GM12878 (cell line): ENCODE measurements around the gene SSR2. TPM values are rescaled to one million over a fixed set of nuclear protein-coding genes. Genes with fewer than 3 reads are reported as not detected.
A peak's percentile ranks its signal among the peaks of the same experiment; 100 is the strongest.

Experiments used
- ATAC-seq: fragments of 200-7000 bp; cut with Tn5 transposase; 3 replicates; pipeline ENCODE4 v1.9.1; 2020; ENCODE audit warnings: mild to moderate bottlenecking, moderate library complexity
- BruUV-seq: library from RNA; stranded (reverse); fragments of 400-500 nt; replicated peaks from 2 replicates; lab custom pipeline; 2021; lab: Mats Ljungman, UMichigan
- CTCF ChIA-PET: fragments of 300-600 bp; sonication (Branson Sonifier 250); formaldehyde crosslinking; extraction: SDS; loops from one replicate; lab custom pipeline; 2021; ENCODE audit warnings: inconsistent platforms; lab: Yijun Ruan, JAX
- POLR2A ChIA-PET: fragments of 350-600 bp; formaldehyde crosslinking; extraction: SDS; loops from one replicate; lab custom pipeline; 2021; ENCODE audit warnings: inconsistent platforms; lab: Charles Lee
- RAD21 ChIA-PET: fragments of 300-600 bp; sonication (Branson Sonifier 250); formaldehyde crosslinking; loops from one replicate; lab custom pipeline; 2023; ENCODE audit warnings: antibody characterized with exemption; ENCODE audit not compliant: unreplicated experiment; lab: Charles Lee
- SMC1A ChIA-PET: fragments of 300-600 bp; sonication (Branson Sonifier 250); formaldehyde crosslinking; loops from one replicate; lab custom pipeline; 2023; ENCODE audit not compliant: unreplicated experiment, uncharacterized antibody; lab: Charles Lee
- DNase-seq: peaks from one replicate; pipeline ENCODE4 v3.0.0-alpha.2; 2011; ENCODE audit warnings: low read depth, low spot score
- FAIRE-seq: peaks from 3 replicates; lab custom pipeline; 2011; peaks lifted over from hg19 to GRCh38; lab: Jason Lieb, UNC
- H2AFZ ChIP-seq: 2 replicates; pipeline ENCODE4 v1.6.0; 2011; ENCODE audit warnings: low read depth, low read length, control low read depth; ENCODE audit not compliant: control insufficient read depth
- H3K27ac ChIP-seq: 2 replicates; pipeline ENCODE4 v1.5.1; 2011; ENCODE audit warnings: control low read depth; ENCODE audit not compliant: control insufficient read depth, insufficient read depth
- H3K27me3 ChIP-seq, 2 experiments: replicated peaks in 1 of 2; 2 replicates each; pipeline versions ENCODE4 v1.6.0 to v1.6.1; 2011; ENCODE audit warnings: low read length in 1 of 2; ENCODE audit not compliant: control insufficient read depth in 2 of 2, insufficient read depth in 2 of 2
- H3K36me3 ChIP-seq, 2 experiments: 2 replicates each; pipeline ENCODE4 v1.5.1; 2011; ENCODE audit warnings: low read length in 1 of 2; ENCODE audit not compliant: control insufficient read depth in 2 of 2, insufficient read depth in 2 of 2
- H3K4me1 ChIP-seq: 2 replicates; pipeline ENCODE4 v1.6.1; 2011; ENCODE audit warnings: mild to moderate bottlenecking, low read length, moderate library complexity, mixed read lengths; ENCODE audit not compliant: control insufficient read depth, insufficient read depth
- H3K4me2 ChIP-seq: 2 replicates; pipeline ENCODE4 v1.6.0; 2011; ENCODE audit warnings: control low read depth; ENCODE audit not compliant: control insufficient read depth, insufficient read depth
- H3K4me3 ChIP-seq: fragments of 200-600 bp; sonication (generic); 2 replicates; pipeline ENCODE4 v1.5.1; 2016
- H3K79me2 ChIP-seq: 2 replicates; pipeline ENCODE4 v1.6.0; 2011; ENCODE audit warnings: low read length; ENCODE audit not compliant: control insufficient read depth, insufficient read depth
- H3K9ac ChIP-seq: 2 replicates; pipeline ENCODE4 v1.8.0; 2011; ENCODE audit warnings: low read length, control low read depth, mixed read lengths; ENCODE audit not compliant: control insufficient read depth, insufficient read depth
- H3K9me3 ChIP-seq: replicated peaks from 3 replicates; pipeline ENCODE4 v1.5.1; 2011; ENCODE audit warnings: mild to moderate bottlenecking, low read length; ENCODE audit not compliant: control insufficient read depth, insufficient read depth
- H4K20me1 ChIP-seq: 2 replicates; pipeline ENCODE4 v1.6.0; 2011; ENCODE audit not compliant: control insufficient read depth, insufficient read depth
- EED ChIP-seq: sonication (generic); IDR thresholded peaks from 2 replicates; pipeline ENCODE4 v1.6.1; 2016; ENCODE audit warnings: antibody characterized with exemption, low read depth
- JUNB ChIP-seq: IDR thresholded peaks from 2 replicates; pipeline ENCODE4 v1.6.1; 2016; ENCODE audit warnings: antibody characterized with exemption, mild to moderate bottlenecking
- PML ChIP-seq: IDR thresholded peaks from 2 replicates; pipeline ENCODE4 v1.6.1; 2012; ENCODE audit warnings: low read length, inconsistent platforms
- POLR2A ChIP-seq: IDR thresholded peaks from 2 replicates; pipeline ENCODE4 v1.6.1; 2011; ENCODE audit warnings: low read depth, mild to moderate bottlenecking, low read length
- POU2F2 ChIP-seq: IDR thresholded peaks from 3 replicates; pipeline ENCODE4 v1.6.1; 2011; ENCODE audit warnings: low read depth, mild to moderate bottlenecking, low read length, borderline replicate concordance
- RAD21 ChIP-seq: IDR thresholded peaks from 2 replicates; pipeline ENCODE4 v1.6.1; 2011; ENCODE audit warnings: mild to moderate bottlenecking, low read depth, low read length, moderate library complexity; ENCODE audit not compliant: insufficient read depth
- RBBP5 ChIP-seq: fragments of 200-600 bp; sonication (generic); conservative IDR thresholded peaks from 2 replicates; pipeline ENCODE4 v1.6.1; 2016
- RFX5 ChIP-seq: IDR thresholded peaks from 2 replicates; pipeline ENCODE4 v1.6.1; 2011; ENCODE audit warnings: low read depth, low read length, improper control_type of control experiment
- SMC3 ChIP-seq: IDR thresholded peaks from 2 replicates; pipeline ENCODE4 v1.6.1; 2011; ENCODE audit warnings: low read length, improper control_type of control experiment, borderline replicate concordance
- TARDBP ChIP-seq: IDR thresholded peaks from 2 replicates; pipeline ENCODE4 v1.6.1; 2016; ENCODE audit warnings: borderline replicate concordance
- ZBTB11 ChIP-seq: fragments of 450-650 bp; formaldehyde crosslinking; IDR thresholded peaks from 2 replicates; pipeline ENCODE4 v1.5.0; 2022; ENCODE audit warnings: mild to moderate bottlenecking, missing genetic modification characterization
- WGBS: methylation state at CpG from one replicate; pipeline ENCODE4 v1.1.6; 2016; ENCODE audit warnings: low lambda C conversion rate; ENCODE audit not compliant: insufficient replicate concordance, insufficient coverage; ENCODE audit errors: missing lambda C conversion rate; 5-methylcytosine and 5-hydroxymethylcytosine counted together
- in situ Hi-C: fragments of 300-500 bp; cut with MboI; formaldehyde crosslinking; loops from 9 replicates; pipeline ENCODE4 v1.14.3; 2018; ENCODE audit warnings: mixed read lengths
- intact Hi-C: fragments of 100-400 bp; cut with micrococcal nuclease; formaldehyde crosslinking; loops from one replicate; pipeline ENCODE4 v1.14.2; 2022; ENCODE audit not compliant: unreplicated experiment
- polyA plus RNA-seq, 11 experiments: library from polyadenylated mRNA; depleted of rRNA in 4 of 11; unstranded in 6 of 11; stranded (reverse) in 5 of 11; fragments of >200 nt; fragmentation: Nextera tagmentation in 4 of 11; fragmentation: Illumina TruSeq in 1 of 11; extraction: Ambion mirVana in 4 of 11; extraction: Trizol in 1 of 11; gene quantifications; 1 replicate in 1 of 11; 2 replicates in 10 of 11; pipeline versions ENCODE4 v1.2.1 to v1.2.3, GENCODE V29; 2011 to 2016; ENCODE audit warnings: inconsistent platforms in 2 of 11, missing spikeins in 2 of 11, low read depth in 1 of 11
- total RNA-seq, 4 experiments: library from RNA; depleted of rRNA in 3 of 4; stranded (reverse); fragments of >200 nt in 3 of 4; fragmentation: Illumina TruSeq in 1 of 4; extraction: Trizol in 1 of 4; gene quantifications; 2 replicates each; pipeline versions ENCODE4 v1.2.1 to v1.2.3, GENCODE V29; 2013 to 2021
- TF ChIP-seq, protein P1 (sequence below), 3 experiments: IDR thresholded peaks in 2 of 3; conservative IDR thresholded peaks in 1 of 3; 2 replicates each; pipeline ENCODE4 v1.5.1; 2011; ENCODE audit warnings: low read depth in 3 of 3, low read length in 3 of 3, mild to moderate bottlenecking in 3 of 3, control low read depth in 2 of 3, moderate library complexity in 2 of 3, inconsistent platforms in 1 of 3, mixed read lengths in 1 of 3; ENCODE audit not compliant: control insufficient read depth in 2 of 3, insufficient read depth in 1 of 3; ENCODE audit errors: extremely low read depth in 1 of 3

The SSR2 gene
- total and polyA plus RNA-seq, 10 of the 15 experiments (the other 5 are each of a cell fraction or from before 2014, with no cell fraction given) = 207 to 553 (median 315) TPM

- no peak for TF ChIP-seq ZBTB11 (CRISPR knock-in tag)
- TF ChIP-seq RFX5 = no peak
- no peak for TF ChIP-seq RBBP5
- TF ChIP-seq POU2F2 = no peak
- TF ChIP-seq, all 136 proteins: peak for 0
These were observed 58.0 kb downstream of the SSR2 start (continued) for GRCh38 chr1:155962599-155963211.

GRCh38 chr1:155961937-155962336 lies 58.8 kb downstream of the SSR2 start:
- ChIA-PET SMC1A (interaction anchor here (1.2 to 9.7 kb wide), 4 partner anchors 13 to 24 kb away, joined by 3 to 152 read pairs (median 8); partner anchors contain the start of gene ARHGEF2), RAD21 (interaction anchor here (0.9 to 7.5 kb wide), 3 partner anchors 14 to 24 kb away, joined by 3 to 72 read pairs (median 3); partner anchors contain the start of gene ARHGEF2), POLR2A (interaction anchor here (0.5 to 8.4 kb wide), 4 partner anchors 14 to 43 kb away, joined by 3 to 180 read pairs (median 4); partner anchors contain the start of gene ARHGEF2), CTCF (interaction anchor here (1.4 to 2.8 kb wide), 4 partner anchors 15 to 28 kb away, joined by 4 to 13 read pairs (median 7); no protein-coding TSS in a partner anchor)
- H3K9ac ChIP-seq = no peak overlapping the region
- peaks cover 3% of the 10 kb centered on the region for H3K79me2 ChIP-seq
- H3K36me3 ChIP-seq = peaks cover 53 to 54% of the 10 kb centered on the region in 2 experiments
- no peaks in the 10 kb centered on the region for H3K9me3 ChIP-seq
- WGBS = 2% methylated on average over 14 of the region's 14 CpGs
- intact Hi-C loops (no loop called here), in situ Hi-C loops (no loop called here)
- no peak for FAIRE-seq
- peak; percentile 39 for TF ChIP-seq RAD21
- TF ChIP-seq TARDBP = no peak
- peak; percentile 24; the same call in 1 of the 2 replicates for TF ChIP-seq SMC3
- TF ChIP-seq, protein P1, sequence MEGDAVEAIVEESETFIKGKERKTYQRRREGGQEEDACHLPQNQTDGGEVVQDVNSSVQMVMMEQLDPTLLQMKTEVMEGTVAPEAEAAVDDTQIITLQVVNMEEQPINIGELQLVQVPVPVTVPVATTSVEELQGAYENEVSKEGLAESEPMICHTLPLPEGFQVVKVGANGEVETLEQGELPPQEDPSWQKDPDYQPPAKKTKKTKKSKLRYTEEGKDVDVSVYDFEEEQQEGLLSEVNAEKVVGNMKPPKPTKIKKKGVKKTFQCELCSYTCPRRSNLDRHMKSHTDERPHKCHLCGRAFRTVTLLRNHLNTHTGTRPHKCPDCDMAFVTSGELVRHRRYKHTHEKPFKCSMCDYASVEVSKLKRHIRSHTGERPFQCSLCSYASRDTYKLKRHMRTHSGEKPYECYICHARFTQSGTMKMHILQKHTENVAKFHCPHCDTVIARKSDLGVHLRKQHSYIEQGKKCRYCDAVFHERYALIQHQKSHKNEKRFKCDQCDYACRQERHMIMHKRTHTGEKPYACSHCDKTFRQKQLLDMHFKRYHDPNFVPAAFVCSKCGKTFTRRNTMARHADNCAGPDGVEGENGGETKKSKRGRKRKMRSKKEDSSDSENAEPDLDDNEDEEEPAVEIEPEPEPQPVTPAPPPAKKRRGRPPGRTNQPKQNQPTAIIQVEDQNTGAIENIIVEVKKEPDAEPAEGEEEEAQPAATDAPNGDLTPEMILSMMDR (IDR thresholded peaks at IDR 0.05 in 2 of 3, conservative IDR thresholded peaks at IDR 0.05 in 1 of 3; ENCODE audit: control insufficient read depth in 2 of 3, extremely low read depth in 1 of 3, insufficient read depth in 1 of 3, low read depth in 3 of 3, low read length in 3 of 3) = peak in 1 of 3 experiments; percentile 9; a peak in 1 of 6 replicates
- peak; percentile 57; the same call in 1 of the 2 replicates for TF ChIP-seq POLR2A
- no peak for TF ChIP-seq PML
- no peak for TF ChIP-seq JUNB
- TF ChIP-seq ZBTB11 (CRISPR knock-in tag) = no peak
- peak; percentile 66 for TF ChIP-seq EED
- ATAC-seq = 0 out of 3 replicates have a peak, but pooled peaks have one; percentile 5
- H4K20me1 ChIP-seq = peaks cover 2% of the 10 kb centered on the region
- BruUV-seq = no TSS peak
- no peak for DNase-seq
- no peak overlapping the region for H2AFZ ChIP-seq
- H3K4me3 ChIP-seq = no peak overlapping the region
- no peaks in the 10 kb centered on the region for H3K27me3 ChIP-seq
- no peak overlapping the region; the same call in 1 of the 2 replicates for H3K27ac ChIP-seq
- peak overlapping the region; percentile 13; the same call in 1 of the 2 replicates for H3K4me2 ChIP-seq
- peaks cover 39% of the 10 kb centered on the region for H3K4me1 ChIP-seq
